ENCODE data around the gene AP5S1. TPM values are rescaled to one million over a fixed set of nuclear protein-coding genes. Genes with fewer than 3 reads are reported as not detected.

The AP5S1 gene, protein sequence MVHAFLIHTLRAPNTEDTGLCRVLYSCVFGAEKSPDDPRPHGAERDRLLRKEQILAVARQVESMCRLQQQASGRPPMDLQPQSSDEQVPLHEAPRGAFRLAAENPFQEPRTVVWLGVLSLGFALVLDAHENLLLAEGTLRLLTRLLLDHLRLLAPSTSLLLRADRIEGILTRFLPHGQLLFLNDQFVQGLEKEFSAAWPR
- total RNA-seq (2013): 9.6 TPM
- 10 to 100 TPM in 1 of 3 donors, 1 to 10 TPM in 2; 6.6 to 10.8 (median 8.6) TPM for polyA plus RNA-seq
- polyA minus RNA-seq: 6.8 and 9.9 TPM in 2 replicates
- 3.6 to 12.8 (median 7.5) reads per million in 11 experiments for total RNA-seq

DNA sequence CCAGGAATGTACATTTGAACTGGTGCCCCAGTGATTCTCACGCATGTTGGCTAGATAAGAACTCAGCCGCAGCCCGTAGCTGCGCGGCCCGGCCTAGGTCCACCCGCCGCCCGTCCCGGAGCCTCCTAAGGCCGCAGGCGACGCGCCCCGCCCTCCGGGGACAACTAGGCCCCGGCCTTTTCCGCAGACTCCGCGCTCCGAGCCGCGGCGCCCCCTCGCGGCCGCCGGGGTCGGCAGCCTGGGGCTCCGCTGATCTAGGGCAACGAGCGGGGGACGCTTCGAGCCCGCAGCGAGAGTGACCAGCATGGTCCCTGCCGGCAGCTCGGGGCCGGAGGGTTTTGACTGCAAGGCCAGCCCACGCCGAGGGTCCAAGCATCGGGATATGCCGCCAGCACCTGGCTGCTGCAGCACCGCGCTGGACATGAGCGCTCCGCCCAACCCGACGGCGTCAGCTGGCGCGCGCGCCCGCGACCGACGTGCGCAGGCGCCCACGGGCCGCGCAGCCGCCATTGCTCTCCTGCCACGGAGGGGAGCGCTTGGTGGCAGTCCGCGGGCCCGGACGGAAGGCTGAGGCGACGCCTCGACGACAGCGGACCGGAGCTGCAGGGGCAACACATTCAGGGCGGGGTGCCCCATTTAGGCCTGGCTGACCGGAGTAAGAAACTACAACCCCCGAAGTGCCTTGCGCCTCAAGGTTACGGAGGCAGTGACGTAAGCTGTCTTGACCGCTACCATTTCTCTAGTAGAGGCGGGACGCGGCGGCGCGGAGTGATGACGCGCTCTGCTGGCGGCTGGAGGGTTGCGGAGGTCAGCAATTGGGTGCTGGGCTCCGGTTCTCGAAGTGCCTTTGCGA is at the start of gene AP5S1:
AP5S1 (plus strand) TSS at position 500 of the 853 bp plus-strand sequence. CDS start 1,571 bp downstream, outside the sequence.
- WGBS (ENCODE audit: insufficient coverage): under 1% methylated on average over 95 of the region's 96 CpGs
- Mint-ChIP-seq H3K4me1 (peaks cover 20% of the 10 kb centered on the region), H3K9me3 (peaks cover 0 to 1% (median 0%) of the 10 kb centered on the region in 7 donors), H3K27me3 (ENCODE audit: low read depth in 3 of 3) (peaks cover 0 to 2% (median 0%) of the 10 kb centered on the region in 3 donors), H3K4me3 (peak within 1 kb of the TSS; percentile 83 to 86), H3K36me3 (peaks cover 29 to 36% of the 10 kb centered on the region in 2 donors), H3K27ac (peak within 1 kb of the TSS; percentile 95 to 99 (median 98))
- Histone ChIP-seq H3K4me3 (replicated peaks in 1 of 3; ENCODE audit: low read depth in 2 of 3, low read length in 3 of 3) (peak within 1 kb of the TSS; percentile 69 to 96 (median 87)), H2AFZ (ENCODE audit: insufficient read depth, low read depth, low read length, poor library complexity, severe bottlenecking) (peak within 1 kb of the TSS; percentile 88), H4K20me1 (ENCODE audit: insufficient read depth, low read length) (no peaks in the 10 kb centered on the region), H3K9me3 (replicated peaks in 1 of 2; ENCODE audit: control insufficient read depth in 1 of 2, insufficient read depth in 1 of 2, low read length in 2 of 2) (no peaks in the 10 kb centered on the region), H3K27ac (ENCODE audit: low read depth in 1 of 2, low read length in 2 of 2) (peak within 1 kb of the TSS; percentile 87 to 97), H3K36me3 (replicated peaks in 1 of 2; ENCODE audit: control insufficient read depth in 1 of 2, insufficient read depth in 2 of 2, low read length in 2 of 2) (peaks cover 27 to 35% of the 10 kb centered on the region in 2 donors), H3K9ac (ENCODE audit: insufficient read depth, low read length, poor library complexity, severe bottlenecking) (peak within 1 kb of the TSS; percentile 94), H3K4me2 (replicated peaks; ENCODE audit: extremely low read depth, low read length, poor library complexity, severe bottlenecking) (peak within 1 kb of the TSS; percentile 77), H3K4me1 (ENCODE audit: control insufficient read depth in 1 of 2, insufficient read depth in 2 of 2, low read length in 2 of 2) (peaks cover 18 to 30% of the 10 kb centered on the region in 2 donors), H3K79me2 (ENCODE audit: insufficient read depth, low read length) (peaks cover 16% of the 10 kb centered on the region), H3K27me3 (ENCODE audit: control insufficient read depth in 2 of 2, insufficient read depth in 2 of 2, low read length in 2 of 2) (no peaks in the 10 kb centered on the region)
- TF ChIP-seq, protein P1, sequence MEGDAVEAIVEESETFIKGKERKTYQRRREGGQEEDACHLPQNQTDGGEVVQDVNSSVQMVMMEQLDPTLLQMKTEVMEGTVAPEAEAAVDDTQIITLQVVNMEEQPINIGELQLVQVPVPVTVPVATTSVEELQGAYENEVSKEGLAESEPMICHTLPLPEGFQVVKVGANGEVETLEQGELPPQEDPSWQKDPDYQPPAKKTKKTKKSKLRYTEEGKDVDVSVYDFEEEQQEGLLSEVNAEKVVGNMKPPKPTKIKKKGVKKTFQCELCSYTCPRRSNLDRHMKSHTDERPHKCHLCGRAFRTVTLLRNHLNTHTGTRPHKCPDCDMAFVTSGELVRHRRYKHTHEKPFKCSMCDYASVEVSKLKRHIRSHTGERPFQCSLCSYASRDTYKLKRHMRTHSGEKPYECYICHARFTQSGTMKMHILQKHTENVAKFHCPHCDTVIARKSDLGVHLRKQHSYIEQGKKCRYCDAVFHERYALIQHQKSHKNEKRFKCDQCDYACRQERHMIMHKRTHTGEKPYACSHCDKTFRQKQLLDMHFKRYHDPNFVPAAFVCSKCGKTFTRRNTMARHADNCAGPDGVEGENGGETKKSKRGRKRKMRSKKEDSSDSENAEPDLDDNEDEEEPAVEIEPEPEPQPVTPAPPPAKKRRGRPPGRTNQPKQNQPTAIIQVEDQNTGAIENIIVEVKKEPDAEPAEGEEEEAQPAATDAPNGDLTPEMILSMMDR (IDR thresholded peaks at IDR 0.05): peak; percentile 99
- intact Hi-C loops (cut with micrococcal nuclease): loop anchor here (2.0 to 10.0 kb wide), 3 partner anchors 27 to 55 kb away; partner anchors contain the start of genes CENPB (in 2 of the 2), ADISSP (in 1 of the 2) and MAVS (in 1 of the 2)
- DNase-seq: peak; percentile 95 to 98 (median 96)

DNA sequence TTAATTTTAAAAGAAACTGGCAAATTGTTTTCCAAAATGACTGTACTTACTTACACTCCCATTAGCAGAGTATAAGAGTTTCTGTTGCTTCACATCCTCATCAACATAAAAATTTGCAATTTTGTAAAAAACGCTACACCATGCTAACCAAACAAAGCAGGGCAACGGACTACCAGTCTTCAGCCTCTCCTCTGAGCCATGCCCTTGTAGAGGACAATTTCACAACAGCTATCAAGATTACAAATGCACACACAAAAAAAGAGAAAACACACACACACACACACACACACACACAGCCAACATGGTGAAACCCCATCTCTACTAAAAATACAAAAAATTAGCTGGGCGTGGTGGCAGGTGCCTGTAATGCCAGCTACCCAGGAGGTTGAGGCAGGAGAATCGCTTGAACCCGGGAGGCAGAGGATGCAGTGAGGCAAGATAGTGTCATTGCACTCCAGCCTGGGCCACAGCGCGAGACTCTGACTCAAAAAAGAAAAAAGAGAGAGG is 48.7 kb upstream of the AP5S1 start:
- WGBS (ENCODE audit: insufficient coverage): 58% methylated on average over 2 of the region's 7 CpGs
- H3K79me2 ChIP-seq (ENCODE audit: insufficient read depth, low read length): peaks cover 11% of the 10 kb centered on the region
- H3K4me1 ChIP-seq (ENCODE audit: control insufficient read depth in 1 of 2, insufficient read depth in 2 of 2, low read length in 2 of 2): peaks cover 22 to 27% of the 10 kb centered on the region in 2 donors
- no peak overlapping the region for H3K4me3 ChIP-seq (replicated peaks in 1 of 3; ENCODE audit: low read depth in 2 of 3, low read length in 3 of 3)
- Mint-ChIP-seq H3K27ac (no peak overlapping the region), H3K9me3 (peaks cover 0 to 13% (median 6%) of the 10 kb centered on the region in 7 donors), H3K27me3 (ENCODE audit: low read depth in 3 of 3) (peaks cover 0 to 2% (median 0%) of the 10 kb centered on the region in 3 donors), H3K4me3 (no peak overlapping the region), H3K4me1 (peaks cover 27% of the 10 kb centered on the region), H3K36me3 (no peaks in the 10 kb centered on the region)
- no peak overlapping the region for H3K9ac ChIP-seq (ENCODE audit: insufficient read depth, low read length, poor library complexity, severe bottlenecking)
- H3K27me3 ChIP-seq (ENCODE audit: control insufficient read depth in 2 of 2, insufficient read depth in 2 of 2, low read length in 2 of 2): no peaks in the 10 kb centered on the region
- intact Hi-C loops (cut with micrococcal nuclease): no loop called here
- H3K9me3 ChIP-seq (replicated peaks in 1 of 2; ENCODE audit: control insufficient read depth in 1 of 2, insufficient read depth in 1 of 2, low read length in 2 of 2): peaks cover 0 to 11% of the 10 kb centered on the region in 2 donors
- H3K36me3 ChIP-seq (replicated peaks in 1 of 2; ENCODE audit: control insufficient read depth in 1 of 2, insufficient read depth in 2 of 2, low read length in 2 of 2): no peaks in the 10 kb centered on the region
- H2AFZ ChIP-seq (ENCODE audit: insufficient read depth, low read depth, low read length, poor library complexity, severe bottlenecking): no peak overlapping the region
- peaks cover 2% of the 10 kb centered on the region for H4K20me1 ChIP-seq (ENCODE audit: insufficient read depth, low read length)
- TF ChIP-seq, protein P1 (IDR thresholded peaks at IDR 0.05): no peak
- DNase-seq: no peak
- no peak overlapping the region for H3K27ac ChIP-seq (ENCODE audit: low read depth in 1 of 2, low read length in 2 of 2)
- H3K4me2 ChIP-seq (replicated peaks; ENCODE audit: extremely low read depth, low read length, poor library complexity, severe bottlenecking): no peak overlapping the region

All from CD14-positive monocyte (primary cell).